Measurements from ENCODE around the gene TBC1D3I. TPM values are rescaled to one million over a fixed set of nuclear protein-coding genes. Genes with fewer than 3 reads are reported as not detected.
"Not testable (repeated sequence)": the region's sequence is repeated elsewhere in the genome, so short reads cannot be mapped to it uniquely, and the experiment has no call there.

Gene TBC1D3I
- polyA plus RNA-seq, 1 donor = 0.37 TPM

DNA sequence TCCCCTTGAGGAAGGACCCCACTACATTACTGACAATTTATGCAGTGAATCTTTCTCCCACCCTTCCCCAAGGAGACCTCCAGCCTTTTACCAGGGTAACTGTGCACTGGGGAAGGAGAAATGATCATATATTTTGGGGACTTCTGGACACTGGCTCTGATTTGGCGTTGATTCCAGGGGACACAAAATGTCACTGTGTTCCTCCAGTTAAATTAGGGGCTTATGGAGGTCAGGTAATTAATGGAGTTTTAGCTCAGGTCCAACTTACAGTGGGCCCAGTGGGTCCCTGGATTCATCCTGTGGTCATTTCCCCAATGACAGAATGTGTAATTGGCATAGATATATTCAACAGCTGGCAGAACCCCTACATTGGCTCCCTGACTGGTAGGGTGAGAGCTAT lies 44.8 kb downstream of the TBC1D3I start:
- WGBS (ENCODE audit: insufficient coverage, low lambda C conversion rate) = 88% methylated on average over 1 of the region's 1 CpG
- not testable (repeated sequence) for H3K9me3 ChIP-seq (ENCODE audit: control insufficient read depth, low read depth, low read length); H3K36me3 ChIP-seq (ENCODE audit: control insufficient read depth, insufficient read depth, low read length); H3K27me3 ChIP-seq (ENCODE audit: control insufficient read depth, insufficient read depth, low read length); DNase-seq; H3K4me1 ChIP-seq (ENCODE audit: control insufficient read depth, insufficient read depth, low read length); H3K27ac ChIP-seq (ENCODE audit: low read length); H3K4me3 ChIP-seq (ENCODE audit: low read length)

DNA sequence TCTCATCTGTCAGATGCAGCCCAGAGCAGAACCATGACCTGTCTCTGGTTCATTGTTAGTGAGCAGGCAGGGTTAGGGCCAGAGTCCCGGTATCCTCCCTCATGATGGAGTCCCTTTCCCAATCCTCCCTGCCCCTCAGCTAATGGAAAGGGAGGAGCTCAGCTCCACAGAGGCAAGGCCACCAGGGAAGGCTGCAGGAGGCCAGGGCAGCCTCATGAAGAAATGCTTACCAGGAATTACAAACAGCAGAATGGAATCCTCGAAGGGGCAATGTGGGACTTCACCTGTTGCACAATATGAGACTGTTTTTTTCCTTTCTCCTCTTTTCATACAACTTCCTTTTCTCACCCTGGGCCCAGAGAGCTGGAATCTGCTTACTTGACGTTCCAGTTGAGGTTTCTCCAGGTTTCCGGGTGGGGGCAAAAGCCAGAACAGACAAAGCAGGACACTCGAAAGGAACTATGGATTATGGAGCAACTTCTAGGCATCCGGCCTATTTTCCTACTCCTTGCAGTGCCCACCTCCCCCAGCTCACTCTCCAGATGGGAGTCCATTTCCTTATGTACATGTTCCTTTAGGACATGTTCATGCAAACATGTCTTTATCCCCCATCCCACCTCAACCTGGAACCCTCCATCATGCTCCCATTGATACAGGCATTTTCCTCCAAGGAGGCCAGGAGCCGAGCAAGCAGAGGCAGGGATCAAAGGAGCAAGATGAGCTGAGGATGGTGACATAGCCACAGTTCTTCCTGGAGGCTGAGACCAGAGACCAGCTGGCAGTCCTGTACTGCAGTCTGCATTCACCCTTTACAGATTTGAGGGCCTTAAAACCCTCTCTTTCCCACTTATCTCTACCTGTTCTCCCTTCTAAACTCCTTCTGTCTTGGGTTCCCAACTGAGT lies 48.7 kb downstream of the TBC1D3I start:
- H3K36me3 ChIP-seq (ENCODE audit: control insufficient read depth, insufficient read depth, low read length); H3K4me3 ChIP-seq (ENCODE audit: low read length); DNase-seq; H3K27me3 ChIP-seq (ENCODE audit: control insufficient read depth, insufficient read depth, low read length); H3K9me3 ChIP-seq (ENCODE audit: control insufficient read depth, low read depth, low read length); H3K4me1 ChIP-seq (ENCODE audit: control insufficient read depth, insufficient read depth, low read length); H3K27ac ChIP-seq (ENCODE audit: low read length): not testable (repeated sequence)
- WGBS (ENCODE audit: insufficient coverage, low lambda C conversion rate) = 82% methylated on average over 2 of the region's 7 CpGs

DNA sequence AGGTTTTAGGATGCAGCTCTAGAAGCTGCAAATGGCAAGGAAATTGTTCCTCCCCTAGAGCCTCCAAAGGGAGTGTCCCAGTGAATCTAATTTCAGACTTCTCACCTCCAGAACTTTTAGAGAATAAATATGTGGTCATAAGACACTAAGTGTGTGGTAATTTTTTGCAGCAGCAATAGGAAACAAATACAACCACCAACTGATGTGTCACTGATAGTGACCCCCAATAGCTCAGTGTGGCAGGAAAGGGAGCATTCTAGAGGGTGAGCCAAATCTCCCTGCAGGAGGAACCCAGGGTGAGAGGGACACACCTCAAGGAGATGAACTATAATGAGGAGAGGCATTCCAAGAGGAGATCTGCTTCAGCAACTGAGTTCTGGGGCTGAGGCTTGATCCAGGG lies 49.5 kb downstream of the TBC1D3I start:
- Histone ChIP-seq H3K4me3 (ENCODE audit: low read length) (no peak overlapping the region), H3K27me3 (ENCODE audit: control insufficient read depth, insufficient read depth, low read length) (peaks cover 7% of the 10 kb centered on the region), H3K9me3 (ENCODE audit: control insufficient read depth, low read depth, low read length) (no peaks in the 10 kb centered on the region), H3K4me1 (ENCODE audit: control insufficient read depth, insufficient read depth, low read length) (no peaks in the 10 kb centered on the region), H3K36me3 (ENCODE audit: control insufficient read depth, insufficient read depth, low read length) (no peaks in the 10 kb centered on the region), H3K27ac (ENCODE audit: low read length) (no peak overlapping the region)
- no peak for DNase-seq

DNA sequence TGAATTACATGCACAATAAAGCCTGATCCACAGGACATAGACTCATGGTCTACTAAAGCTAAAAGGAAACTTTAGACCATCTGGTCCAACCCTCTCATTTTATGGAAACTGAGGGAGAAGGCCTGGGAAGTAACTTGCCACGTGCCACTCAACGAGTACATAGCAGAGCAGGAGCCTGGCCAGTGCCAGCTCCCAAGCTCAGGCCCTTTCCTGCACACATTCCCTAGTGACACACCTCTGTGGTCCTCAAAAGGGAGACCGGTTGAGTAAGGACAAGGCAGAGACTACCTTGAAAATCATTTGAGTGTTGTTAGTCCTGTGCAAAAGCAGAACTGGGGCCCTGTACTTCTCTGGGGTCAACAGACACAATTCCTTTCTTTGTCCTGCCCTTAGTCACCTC lies 50.7 kb downstream of the TBC1D3I start:
- no peaks in the 10 kb centered on the region for H3K4me1 ChIP-seq (ENCODE audit: control insufficient read depth, insufficient read depth, low read length)
- H3K36me3 ChIP-seq (ENCODE audit: control insufficient read depth, insufficient read depth, low read length) = no peaks in the 10 kb centered on the region
- WGBS (ENCODE audit: insufficient coverage, low lambda C conversion rate) = no CpG with 5 or more reads among the region's 3 CpGs
- no peak overlapping the region for H3K27ac ChIP-seq (ENCODE audit: low read length)
- H3K27me3 ChIP-seq (ENCODE audit: control insufficient read depth, insufficient read depth, low read length) = peaks cover 7% of the 10 kb centered on the region
- DNase-seq = no peak
- no peak overlapping the region for H3K4me3 ChIP-seq (ENCODE audit: low read length)
- H3K9me3 ChIP-seq (ENCODE audit: control insufficient read depth, low read depth, low read length) = no peaks in the 10 kb centered on the region

DNA sequence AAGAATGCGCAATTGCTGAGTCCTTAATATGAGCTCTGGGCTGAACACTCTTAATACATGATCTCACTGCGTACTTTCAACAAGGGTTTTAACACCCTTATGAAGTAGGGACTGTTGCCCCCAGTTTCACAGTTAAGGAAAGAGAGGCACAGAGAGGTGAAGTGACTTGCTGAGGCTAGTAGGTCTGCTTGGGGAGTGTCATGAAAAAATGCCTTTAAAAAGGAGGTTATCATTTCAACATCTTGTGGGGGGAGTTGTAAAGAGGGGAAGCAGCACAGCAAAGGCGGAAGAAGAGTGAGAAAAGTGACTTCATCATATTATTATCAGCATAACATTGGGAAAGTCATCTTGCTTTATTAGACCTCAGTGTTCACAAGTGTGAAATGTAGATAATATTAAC lies 51.4 kb downstream of the TBC1D3I start:
- no peaks in the 10 kb centered on the region for H3K9me3 ChIP-seq (ENCODE audit: control insufficient read depth, low read depth, low read length)
- H3K4me3 ChIP-seq (ENCODE audit: low read length) = no peak overlapping the region
- no peaks in the 10 kb centered on the region for H3K4me1 ChIP-seq (ENCODE audit: control insufficient read depth, insufficient read depth, low read length)
- 89% methylated on average over 3 of the region's 3 CpGs for WGBS (ENCODE audit: insufficient coverage, low lambda C conversion rate)
- no peak for DNase-seq
- H3K36me3 ChIP-seq (ENCODE audit: control insufficient read depth, insufficient read depth, low read length) = no peaks in the 10 kb centered on the region
- no peak overlapping the region for H3K27ac ChIP-seq (ENCODE audit: low read length)
- peaks cover 7% of the 10 kb centered on the region for H3K27me3 ChIP-seq (ENCODE audit: control insufficient read depth, insufficient read depth, low read length)

DNA sequence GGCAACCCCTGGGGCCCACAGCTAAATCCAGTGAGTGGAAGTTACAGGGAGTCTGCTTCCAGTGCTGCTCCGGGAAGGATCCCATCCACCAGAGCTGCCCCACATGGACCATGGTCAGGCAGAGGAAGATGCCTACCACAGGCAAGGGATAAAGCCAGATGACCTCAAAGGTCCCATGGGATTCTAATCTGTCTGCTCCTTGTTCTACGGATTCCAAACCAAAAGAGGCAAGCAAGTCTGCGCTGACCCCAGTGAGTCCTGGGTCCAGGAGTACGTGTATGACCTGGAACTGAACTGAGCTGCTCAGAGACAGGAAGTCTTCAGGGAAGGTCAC lies 52.1 kb downstream of the TBC1D3I start:
- no CpG with 5 or more reads among the region's 4 CpGs for WGBS (ENCODE audit: insufficient coverage, low lambda C conversion rate)
- Histone ChIP-seq H3K27ac (ENCODE audit: low read length) (no peak overlapping the region), H3K4me1 (ENCODE audit: control insufficient read depth, insufficient read depth, low read length) (no peaks in the 10 kb centered on the region)

DNA sequence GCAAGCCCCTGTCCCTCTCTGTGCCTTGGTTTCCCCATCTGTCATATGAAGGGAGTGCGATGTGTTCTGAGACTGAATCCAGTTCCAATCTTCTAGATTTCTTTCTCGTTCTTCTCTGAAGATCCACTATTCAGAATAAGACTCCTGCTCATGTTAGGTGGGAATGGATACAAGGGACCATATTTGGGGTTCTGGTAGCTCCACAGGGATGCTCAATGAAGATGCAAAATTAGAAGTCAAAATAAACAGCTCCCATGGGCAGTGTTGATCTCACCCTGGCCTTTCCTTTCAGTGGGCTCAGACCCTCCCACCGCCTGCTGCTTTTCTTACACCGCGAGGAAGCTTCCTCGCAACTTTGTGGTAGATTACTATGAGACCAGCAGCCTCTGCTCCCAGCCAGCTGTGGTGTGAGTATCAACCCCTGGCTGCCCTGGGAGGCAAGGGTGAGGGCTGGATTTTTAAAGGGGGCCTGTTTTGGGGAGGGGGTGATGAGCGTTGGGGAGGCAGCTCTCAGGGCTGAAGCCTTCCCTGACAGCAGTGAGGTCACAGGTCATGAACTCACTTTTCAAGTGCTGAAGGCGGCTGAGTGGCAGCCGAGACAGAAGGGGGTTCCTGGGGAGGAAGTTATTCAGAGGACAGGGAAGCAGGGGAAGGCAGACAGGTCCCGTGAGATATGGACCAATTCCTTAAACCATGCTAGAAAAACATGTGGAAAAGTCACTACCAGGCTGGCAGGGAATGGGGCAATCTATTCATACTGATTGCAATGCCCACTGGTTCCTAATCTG lies 52.7 kb downstream of the TBC1D3I start:
- H3K27ac ChIP-seq (ENCODE audit: low read length); H3K4me1 ChIP-seq (ENCODE audit: control insufficient read depth, insufficient read depth, low read length); DNase-seq; H3K36me3 ChIP-seq (ENCODE audit: control insufficient read depth, insufficient read depth, low read length); H3K4me3 ChIP-seq (ENCODE audit: low read length); H3K27me3 ChIP-seq (ENCODE audit: control insufficient read depth, insufficient read depth, low read length); H3K9me3 ChIP-seq (ENCODE audit: control insufficient read depth, low read depth, low read length): not testable (repeated sequence)
- 37% methylated on average over 3 of the region's 10 CpGs for WGBS (ENCODE audit: insufficient coverage, low lambda C conversion rate)

More for the DNA sequence above, 52.1 kb downstream of the TBC1D3I start:
- Histone ChIP-seq H3K36me3 (ENCODE audit: control insufficient read depth, insufficient read depth, low read length) (no peaks in the 10 kb centered on the region), H3K27me3 (ENCODE audit: control insufficient read depth, insufficient read depth, low read length) (peaks cover 7% of the 10 kb centered on the region), H3K9me3 (ENCODE audit: control insufficient read depth, low read depth, low read length) (no peaks in the 10 kb centered on the region), H3K4me3 (ENCODE audit: low read length) (no peak overlapping the region)
- no peak for DNase-seq

DNA sequence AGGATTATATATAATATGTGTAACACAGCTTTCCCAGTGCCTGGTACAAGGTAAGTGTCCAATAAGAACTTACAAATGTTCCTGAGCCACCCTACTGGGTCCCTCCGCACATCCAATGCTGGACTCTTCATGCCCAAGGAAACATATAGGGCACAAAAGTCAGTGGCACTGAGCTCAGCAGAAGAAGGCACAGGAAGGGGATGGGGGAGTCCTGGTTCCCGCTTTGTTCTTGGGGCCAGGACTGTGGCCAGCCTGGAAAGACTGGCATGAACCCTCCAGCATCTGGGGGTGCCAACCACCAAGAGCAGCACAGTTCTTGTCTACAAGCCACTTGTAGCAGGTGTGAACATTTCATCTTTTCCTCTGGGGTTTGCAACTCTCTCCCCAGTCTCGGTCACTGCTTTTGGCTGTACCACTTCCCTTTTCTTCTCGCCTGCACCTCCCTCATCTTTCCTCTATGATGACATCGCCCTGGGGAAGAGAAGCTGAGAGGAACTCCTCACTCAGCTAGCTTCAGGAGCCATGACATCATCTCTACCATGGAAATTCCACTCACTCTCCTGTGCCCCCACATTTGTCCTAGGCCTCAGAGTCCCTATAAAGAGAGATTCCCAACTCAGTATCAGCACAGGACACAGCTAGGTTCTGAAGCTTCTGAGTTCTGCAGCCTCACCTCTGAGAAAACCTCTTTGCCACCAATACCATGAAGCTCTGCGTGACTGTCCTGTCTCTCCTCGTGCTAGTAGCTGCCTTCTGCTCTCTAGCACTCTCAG lies 53.7 kb downstream of the TBC1D3I start, which contains the start of gene CCL4L2:
Gene CCL4L2, plus strand, starts transcription at position 625 of the 773 bp plus-strand sequence.
- not testable (repeated sequence) for H3K27me3 ChIP-seq (ENCODE audit: control insufficient read depth, insufficient read depth, low read length); H3K4me3 ChIP-seq (ENCODE audit: low read length); H3K9me3 ChIP-seq (ENCODE audit: control insufficient read depth, low read depth, low read length); DNase-seq; H3K27ac ChIP-seq (ENCODE audit: low read length); H3K36me3 ChIP-seq (ENCODE audit: control insufficient read depth, insufficient read depth, low read length); H3K4me1 ChIP-seq (ENCODE audit: control insufficient read depth, insufficient read depth, low read length)
- 80% methylated on average over 3 of the region's 7 CpGs for WGBS (ENCODE audit: insufficient coverage, low lambda C conversion rate)

DNA sequence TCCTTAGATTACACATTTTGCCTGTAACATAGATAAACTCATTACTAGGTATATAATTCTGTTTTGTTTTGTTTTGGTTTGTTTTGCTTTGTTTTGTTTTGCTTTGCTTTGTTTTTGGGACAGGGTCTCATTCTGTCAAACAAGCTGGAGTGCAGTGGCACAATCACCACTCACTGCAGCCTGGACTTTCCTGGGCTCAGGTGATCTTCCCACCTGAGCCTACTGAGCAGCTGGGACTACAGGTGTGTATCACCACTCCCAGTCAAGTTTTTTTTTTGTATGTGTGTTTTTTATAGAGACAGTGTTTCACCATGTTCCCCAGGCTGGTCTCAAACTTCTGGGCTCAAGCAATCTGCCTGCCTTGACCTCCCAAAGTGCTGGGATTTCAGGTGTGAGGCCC lies 54.8 kb downstream of the TBC1D3I start:
- H3K4me3 ChIP-seq (ENCODE audit: low read length) = no peak overlapping the region
- no peaks in the 10 kb centered on the region for H3K36me3 ChIP-seq (ENCODE audit: control insufficient read depth, insufficient read depth, low read length)
- peaks cover 7% of the 10 kb centered on the region for H3K27me3 ChIP-seq (ENCODE audit: control insufficient read depth, insufficient read depth, low read length)
- H3K27ac ChIP-seq (ENCODE audit: low read length) = no peak overlapping the region
- H3K9me3 ChIP-seq (ENCODE audit: control insufficient read depth, low read depth, low read length) = no peaks in the 10 kb centered on the region
- no peak for DNase-seq
- no peaks in the 10 kb centered on the region for H3K4me1 ChIP-seq (ENCODE audit: control insufficient read depth, insufficient read depth, low read length)

DNA sequence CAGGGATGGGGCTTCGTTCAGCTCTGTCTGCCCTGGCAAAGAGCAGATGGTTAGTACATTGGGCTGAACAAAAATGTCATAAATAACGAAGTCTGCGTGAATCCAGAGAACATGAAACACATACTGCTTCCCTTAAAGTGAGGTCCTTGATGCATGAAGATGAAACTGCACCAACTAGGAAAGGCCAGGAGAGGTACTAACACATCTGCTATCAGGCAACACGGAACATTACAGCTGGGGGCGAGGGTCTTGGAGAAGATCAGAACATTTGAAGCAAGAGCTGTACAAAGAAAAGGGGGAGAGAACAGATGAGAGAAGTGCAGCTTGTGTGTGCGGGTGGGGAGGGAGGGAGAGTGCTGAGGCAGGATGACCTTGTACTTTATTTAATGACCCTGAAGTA lies 57.0 kb downstream of the TBC1D3I start:
- not testable (repeated sequence) for H3K27ac ChIP-seq (ENCODE audit: low read length); H3K4me1 ChIP-seq (ENCODE audit: control insufficient read depth, insufficient read depth, low read length); H3K36me3 ChIP-seq (ENCODE audit: control insufficient read depth, insufficient read depth, low read length); H3K27me3 ChIP-seq (ENCODE audit: control insufficient read depth, insufficient read depth, low read length); DNase-seq; H3K9me3 ChIP-seq (ENCODE audit: control insufficient read depth, low read depth, low read length); H3K4me3 ChIP-seq (ENCODE audit: low read length)
- 97% methylated on average over 4 of the region's 6 CpGs for WGBS (ENCODE audit: insufficient coverage, low lambda C conversion rate)
